ENCODE data around the gene TMEM254. TPM values are rescaled to one million over a fixed set of nuclear protein-coding genes. Genes with fewer than 3 reads are reported as not detected.

Gene TMEM254
- total and polyA plus RNA-seq, 2 of the 13 experiments (the other 11 are each of a cell fraction or from before 2014, with no cell fraction given), result 11.2 to 39.0 TPM

- H3K4me3 ChIP-seq (replicated peaks in 1 of 3; ENCODE audit: insufficient read depth in 1 of 3, low read depth in 2 of 3, low read length in 3 of 3), result no peak overlapping the region
- FAIRE-seq, result no peak
- intact Hi-C loops (cut with micrococcal nuclease; ENCODE audit: unreplicated experiment) (no loop called here), in situ Hi-C loops (cut with HindIII; ENCODE audit: extremely low pct_ligation_motif_present, low pct_unique_long_range_greater_than_20kb) (no loop called here)
- H3K27ac ChIP-seq (ENCODE audit: extremely low read length, insufficient read depth, low read length), result no peak overlapping the region
- H2AFZ ChIP-seq (ENCODE audit: low read length), result no peak overlapping the region
- ATAC-seq, result no peak
- no peaks in the 10 kb centered on the region for H3K79me2 ChIP-seq (ENCODE audit: insufficient read depth, low read length)
- no peaks in the 10 kb centered on the region for H3K9me3 ChIP-seq (ENCODE audit: low read length)
- H3K4me1 ChIP-seq (ENCODE audit: insufficient read depth, low read length), result peaks cover 12% of the 10 kb centered on the region; the same call in 1 of the 2 replicates
- ChIA-PET POLR2A (no interaction called here), CTCF (ENCODE audit: low intra/inter-chr PET ratio, low total read pairs) (no interaction called here)
- BruUV-seq (replicated peaks), result no TSS peak
- H3K36me3 ChIP-seq (replicated peaks in 1 of 2; ENCODE audit: control insufficient read depth in 1 of 2, insufficient read depth in 2 of 2, low read length in 2 of 2), result no peaks in the 10 kb centered on the region
- WGBS (ENCODE audit: low lambda C conversion rate), result 67% methylated on average over 15 of the region's 15 CpGs
- H4K20me1 ChIP-seq (ENCODE audit: insufficient read depth, low read length), result no peaks in the 10 kb centered on the region
- no peaks in the 10 kb centered on the region for H3K27me3 ChIP-seq (ENCODE audit: control insufficient read depth in 1 of 2, insufficient read depth in 2 of 2, low read length in 2 of 2)
- TF ChIP-seq ZNF253 (CRISPR knock-in tag; IDR thresholded peaks at IDR 0.05; ENCODE audit: borderline replicate concordance) (no peak), ZNF350 (CRISPR knock-in tag; IDR thresholded peaks at IDR 0.05; ENCODE audit: borderline replicate concordance, low read depth) (no peak), ZNF205 (CRISPR knock-in tag; IDR thresholded peaks at IDR 0.05) (no peak), REXO4 (CRISPR knock-in tag; IDR thresholded peaks at IDR 0.05; ENCODE audit: borderline replicate concordance) (no peak), HBP1 (CRISPR knock-in tag; IDR thresholded peaks at IDR 0.05; ENCODE audit: low read depth) (no peak), GRHL1 (CRISPR knock-in tag; conservative IDR thresholded peaks at IDR 0.05) (no peak), NFE2 (CRISPR knock-in tag; IDR thresholded peaks at IDR 0.05) (no peak), ZNF24 (IDR thresholded peaks at IDR 0.05) (no peak), ZUFSP (CRISPR knock-in tag; IDR thresholded peaks at IDR 0.05; ENCODE audit: borderline replicate concordance) (no peak)
- TF ChIP-seq, protein P1, sequence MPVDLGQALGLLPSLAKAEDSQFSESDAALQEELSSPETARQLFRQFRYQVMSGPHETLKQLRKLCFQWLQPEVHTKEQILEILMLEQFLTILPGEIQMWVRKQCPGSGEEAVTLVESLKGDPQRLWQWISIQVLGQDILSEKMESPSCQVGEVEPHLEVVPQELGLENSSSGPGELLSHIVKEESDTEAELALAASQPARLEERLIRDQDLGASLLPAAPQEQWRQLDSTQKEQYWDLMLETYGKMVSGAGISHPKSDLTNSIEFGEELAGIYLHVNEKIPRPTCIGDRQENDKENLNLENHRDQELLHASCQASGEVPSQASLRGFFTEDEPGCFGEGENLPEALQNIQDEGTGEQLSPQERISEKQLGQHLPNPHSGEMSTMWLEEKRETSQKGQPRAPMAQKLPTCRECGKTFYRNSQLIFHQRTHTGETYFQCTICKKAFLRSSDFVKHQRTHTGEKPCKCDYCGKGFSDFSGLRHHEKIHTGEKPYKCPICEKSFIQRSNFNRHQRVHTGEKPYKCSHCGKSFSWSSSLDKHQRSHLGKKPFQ (CRISPR knock-in tag; IDR thresholded peaks at IDR 0.05; ENCODE audit: insufficient replicate concordance), result no peak
- no peak overlapping the region for H3K4me2 ChIP-seq (ENCODE audit: low read depth, low read length)
- no peak for DNase-seq (ENCODE audit: low spot score)
- H3K9ac ChIP-seq (ENCODE audit: insufficient read depth, low read depth, low read length), result no peak overlapping the region
Observed at GRCh38 chr10:80100861-80101695, 22.6 kb downstream of the TMEM254 start.
